Lower lobe of right lung (tissue), 2 donors: Measurements from ENCODE around the gene CHML. TPM values are rescaled to one million over a fixed set of nuclear protein-coding genes. Genes with fewer than 3 reads are reported as not detected.

ENCODE experiments used
- ATAC-seq, 2 donors: fragments of 200-7000 bp; cut with Tn5 transposase; one replicate each; pipeline ENCODE4 v1.9.1; 2020 to 2022; ENCODE audit warnings: mild to moderate bottlenecking in 2 of 2, moderate library complexity in 2 of 2
- DNase-seq: peaks from one replicate; pipeline ENCODE4 v3.0.0-alpha.2; 2020
- H3K27ac ChIP-seq: fragments of 200-600 bp; one replicate; pipeline ENCODE4 v1.8.0; 2022
- H3K27me3 ChIP-seq: fragments of 200-600 bp; one replicate; pipeline ENCODE4 v1.8.0; 2022; ENCODE audit warnings: low read depth
- H3K36me3 ChIP-seq: fragments of 200-600 bp; one replicate; pipeline ENCODE4 v1.8.0; 2022; ENCODE audit warnings: mild to moderate bottlenecking
- H3K4me1 ChIP-seq: fragments of 200-600 bp; one replicate; pipeline ENCODE4 v1.8.0; 2022
- H3K4me3 ChIP-seq: fragments of 200-600 bp; one replicate; pipeline ENCODE4 v1.8.0; 2022; ENCODE audit warnings: mild to moderate bottlenecking
- H3K9me3 ChIP-seq: fragments of 200-600 bp; one replicate; pipeline ENCODE4 v1.8.0; 2022
- intact Hi-C: fragments of 100-400 bp; cut with DNase I; formaldehyde crosslinking; loops from one replicate; pipeline ENCODE4 v1.11.0; 2022
- total RNA-seq: library from RNA; stranded (reverse); fragmentation: NEBNext Ultra II Directional; extraction: Animal tissue kit (Norgen Biotek cat#: 25700); gene quantifications from one replicate; pipeline ENCODE4 v1.2.1, GENCODE V29; 2021
- TF ChIP-seq, protein P1 (sequence below): fragments of 200-600 bp; IDR thresholded peaks from one replicate; pipeline ENCODE4 v1.8.0; 2022; ENCODE audit warnings: antibody characterized with exemption, mild to moderate bottlenecking
- donor health status: DM: no; HTN: yes; CAD: no; lungs with severe emphysema.

Gene CHML
- total RNA-seq, 1 donor from 2014 or later = 14.5 TPM

DNA sequence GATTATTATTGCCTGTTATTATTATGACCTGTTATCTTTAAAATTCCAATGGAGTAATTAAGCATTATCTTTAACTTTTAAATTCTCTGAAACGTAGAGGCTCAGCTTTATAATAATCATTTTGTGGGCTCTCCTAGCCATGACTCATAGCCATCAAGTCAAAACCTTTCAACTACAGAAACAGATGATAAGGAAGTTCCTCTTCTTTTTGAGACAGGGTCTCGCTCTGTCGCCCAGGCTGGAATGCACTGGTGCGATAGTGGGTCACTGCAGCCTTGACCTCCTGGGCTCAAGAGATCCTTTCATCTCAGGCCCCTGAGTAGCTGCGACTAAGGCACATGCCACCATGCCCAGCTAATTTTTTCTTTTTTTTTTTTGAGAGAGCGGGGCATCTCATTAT lies 43.5 kb downstream of the CHML start:
- ATAC-seq (no peak), DNase-seq (no peak)
- H3K27ac ChIP-seq = no peak overlapping the region
- no peak overlapping the region for H3K4me3 ChIP-seq
- intact Hi-C loops = no loop called here
- no peaks in the 10 kb centered on the region for H3K27me3 ChIP-seq
- H3K9me3 ChIP-seq = no peaks in the 10 kb centered on the region
- peaks cover 16% of the 10 kb centered on the region for H3K36me3 ChIP-seq
- TF ChIP-seq, protein P1, sequence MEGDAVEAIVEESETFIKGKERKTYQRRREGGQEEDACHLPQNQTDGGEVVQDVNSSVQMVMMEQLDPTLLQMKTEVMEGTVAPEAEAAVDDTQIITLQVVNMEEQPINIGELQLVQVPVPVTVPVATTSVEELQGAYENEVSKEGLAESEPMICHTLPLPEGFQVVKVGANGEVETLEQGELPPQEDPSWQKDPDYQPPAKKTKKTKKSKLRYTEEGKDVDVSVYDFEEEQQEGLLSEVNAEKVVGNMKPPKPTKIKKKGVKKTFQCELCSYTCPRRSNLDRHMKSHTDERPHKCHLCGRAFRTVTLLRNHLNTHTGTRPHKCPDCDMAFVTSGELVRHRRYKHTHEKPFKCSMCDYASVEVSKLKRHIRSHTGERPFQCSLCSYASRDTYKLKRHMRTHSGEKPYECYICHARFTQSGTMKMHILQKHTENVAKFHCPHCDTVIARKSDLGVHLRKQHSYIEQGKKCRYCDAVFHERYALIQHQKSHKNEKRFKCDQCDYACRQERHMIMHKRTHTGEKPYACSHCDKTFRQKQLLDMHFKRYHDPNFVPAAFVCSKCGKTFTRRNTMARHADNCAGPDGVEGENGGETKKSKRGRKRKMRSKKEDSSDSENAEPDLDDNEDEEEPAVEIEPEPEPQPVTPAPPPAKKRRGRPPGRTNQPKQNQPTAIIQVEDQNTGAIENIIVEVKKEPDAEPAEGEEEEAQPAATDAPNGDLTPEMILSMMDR = no peak
- H3K4me1 ChIP-seq = no peaks in the 10 kb centered on the region

DNA sequence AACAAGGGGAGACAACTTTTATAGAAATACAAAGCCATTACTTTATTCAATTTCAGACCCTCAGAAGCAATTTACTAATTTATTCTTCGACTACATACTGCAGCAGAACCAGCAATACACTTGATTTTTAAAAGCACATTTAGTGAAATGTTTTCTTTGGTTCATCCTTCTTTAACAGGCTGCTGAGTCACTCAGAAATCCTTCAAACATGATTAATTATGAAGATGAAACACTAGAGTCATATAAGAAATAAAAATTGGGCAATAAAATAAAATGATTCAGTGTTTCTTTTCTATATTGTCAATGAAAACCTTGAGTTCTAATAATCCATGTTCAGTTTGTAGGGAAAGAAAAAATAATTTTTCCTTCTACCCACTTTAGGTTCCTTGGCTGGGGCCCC lies 47.0 kb downstream of the CHML start:
- Histone ChIP-seq H3K27me3 (no peaks in the 10 kb centered on the region), H3K36me3 (peaks cover 16% of the 10 kb centered on the region), H3K4me3 (no peak overlapping the region), H3K27ac (no peak overlapping the region), H3K9me3 (no peaks in the 10 kb centered on the region), H3K4me1 (no peaks in the 10 kb centered on the region)
- intact Hi-C loops = no loop called here
- TF ChIP-seq, protein P1 = no peak
- DNase-seq (no peak), ATAC-seq (no peak)

DNA sequence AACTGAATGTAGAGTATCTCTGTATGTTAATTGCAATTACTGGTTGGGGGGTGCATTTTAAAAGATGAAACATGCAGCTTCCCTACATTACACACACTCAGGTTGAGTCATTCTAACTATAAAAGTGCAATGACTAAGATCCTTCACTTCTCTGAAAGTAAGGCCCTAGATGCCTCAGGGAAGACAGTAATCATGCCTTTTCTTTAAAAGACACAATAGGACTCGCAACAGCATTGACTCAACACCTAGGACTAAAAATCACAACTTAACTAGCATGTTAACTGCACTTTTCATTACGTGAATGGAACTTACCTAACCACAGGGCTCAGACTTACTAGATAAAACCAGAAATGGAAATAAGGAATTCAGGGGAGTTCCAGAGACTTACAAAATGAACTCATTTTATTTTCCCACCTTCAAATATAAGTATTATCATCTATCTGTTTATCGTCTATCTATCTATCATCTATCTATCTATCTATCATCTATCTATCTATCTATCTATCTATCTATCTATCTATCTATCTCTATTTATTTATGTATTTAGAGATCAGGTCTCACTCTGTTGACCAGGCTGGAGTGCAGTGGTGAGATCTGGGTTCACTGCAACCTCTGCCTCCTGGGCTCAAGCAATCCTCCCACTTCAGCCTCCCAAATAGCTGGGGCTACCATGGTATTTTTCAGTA lies 47.8 kb downstream of the CHML start:
- intact Hi-C loops = no loop called here
- H3K27ac ChIP-seq = no peak overlapping the region
- H3K36me3 ChIP-seq = peaks cover 12% of the 10 kb centered on the region

DNA sequence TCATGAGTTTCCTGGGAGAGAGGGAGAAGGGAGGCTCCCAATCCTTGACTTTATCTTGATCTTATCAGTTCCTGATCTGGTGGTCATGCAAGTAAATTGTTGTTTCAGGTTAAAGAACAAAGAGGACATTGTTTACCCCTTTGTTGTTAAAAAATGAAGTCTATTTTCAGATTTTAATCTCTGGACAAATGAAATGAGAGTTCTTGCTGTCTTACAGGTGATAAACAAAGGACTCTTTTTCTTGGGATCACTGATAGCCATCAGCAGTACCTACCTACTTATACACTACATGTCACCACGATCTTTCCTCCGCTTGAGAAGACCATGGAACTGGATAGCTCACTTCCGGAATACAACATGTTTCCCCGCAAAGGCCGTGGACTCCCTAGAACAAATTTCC lies 48.4 kb downstream of the CHML start:
- Histone ChIP-seq H3K9me3 (no peaks in the 10 kb centered on the region), H3K4me1 (no peaks in the 10 kb centered on the region), H3K36me3 (peaks cover 12% of the 10 kb centered on the region), H3K4me3 (no peak overlapping the region), H3K27ac (no peak overlapping the region), H3K27me3 (no peaks in the 10 kb centered on the region)
- DNase-seq (no peak), ATAC-seq (no peak)
- TF ChIP-seq, protein P1 = no peak
- intact Hi-C loops = no loop called here

More for the DNA sequence above, 47.8 kb downstream of the CHML start:
- no peaks in the 10 kb centered on the region for H3K9me3 ChIP-seq
- TF ChIP-seq, protein P1 = no peak
- H3K27me3 ChIP-seq = no peaks in the 10 kb centered on the region
- no peak for DNase-seq
- H3K4me3 ChIP-seq = no peak overlapping the region
- ATAC-seq = peak in 1 of 2 donors; percentile 31
- no peaks in the 10 kb centered on the region for H3K4me1 ChIP-seq

DNA sequence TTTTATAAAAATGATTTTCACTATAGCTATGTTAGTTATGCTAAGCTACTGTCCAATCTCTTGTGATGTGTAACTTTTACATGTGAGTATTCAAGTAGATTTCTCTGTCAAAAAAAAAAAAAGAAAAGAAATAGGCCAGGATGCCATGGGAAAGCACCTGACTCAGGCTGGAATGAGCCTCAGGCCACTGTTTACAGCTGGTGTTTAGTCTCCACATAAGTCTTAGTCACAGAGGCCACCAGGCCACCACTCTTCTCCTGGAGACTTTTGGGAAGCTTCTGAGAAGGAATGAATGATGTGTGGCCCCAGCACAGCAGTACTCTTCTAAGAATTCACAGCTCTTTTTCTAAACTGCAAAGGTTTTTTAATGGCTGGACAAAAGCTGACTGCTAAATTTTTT lies 48.9 kb downstream of the CHML start:
- Histone ChIP-seq H3K27ac (no peak overlapping the region), H3K4me3 (no peak overlapping the region), H3K27me3 (no peaks in the 10 kb centered on the region), H3K9me3 (no peaks in the 10 kb centered on the region), H3K4me1 (no peaks in the 10 kb centered on the region), H3K36me3 (peaks cover 12% of the 10 kb centered on the region)
- DNase-seq (no peak), ATAC-seq (no peak)
- intact Hi-C loops = no loop called here
- TF ChIP-seq, protein P1 = no peak
